OCI-LY1 (cell line): ENCODE measurements around the gene CRISPLD2.

Experiments used
- H2AFZ ChIP-seq: fragments of 200-600 bp; sonication (generic), shearing (Covaris generic); 2 replicates; pipeline ENCODE4 v1.6.0; 2014; ENCODE audit warnings: antibody characterized with exemption, mild to moderate bottlenecking, low read length
- H3F3A ChIP-seq: fragments of 200-600 bp; sonication (generic), shearing (Covaris generic); 2 replicates; pipeline ENCODE4 v1.6.0; 2014; ENCODE audit warnings: mild to moderate bottlenecking, antibody characterized with exemption, low read length, moderate library complexity; ENCODE audit not compliant: insufficient read depth
- H3K27ac ChIP-seq: fragments of 200-600 bp; sonication (generic); 2 replicates; pipeline ENCODE4 v1.5.1; 2014; ENCODE audit warnings: low read length, mixed run types, mild to moderate bottlenecking, low read depth; ENCODE audit not compliant: poor library complexity, severe bottlenecking
- H3K27me3 ChIP-seq: fragments of 200-600 bp; sonication (generic); 2 replicates; pipeline ENCODE4 v1.6.0; 2014; ENCODE audit warnings: antibody characterized with exemption, mild to moderate bottlenecking, low read length, moderate library complexity; ENCODE audit not compliant: insufficient read depth
- H3K36me3 ChIP-seq: fragments of 200-600 bp; sonication (generic); 2 replicates; pipeline ENCODE4 v1.6.1; 2014; ENCODE audit warnings: mild to moderate bottlenecking, antibody characterized with exemption, low read length, moderate library complexity, mixed read lengths; ENCODE audit not compliant: insufficient read depth
- H3K4me1 ChIP-seq: fragments of 200-600 bp; sonication (generic); 2 replicates; pipeline ENCODE4 v1.5.1; 2014; ENCODE audit warnings: mild to moderate bottlenecking, low read length, moderate library complexity; ENCODE audit not compliant: insufficient read depth, severe bottlenecking
- H3K4me2 ChIP-seq: fragments of 200-600 bp; sonication (generic), shearing (Covaris generic); 2 replicates; pipeline ENCODE4 v1.6.1; 2014; ENCODE audit warnings: low read length
- H3K4me3 ChIP-seq: fragments of 200-600 bp; sonication (generic); 2 replicates; pipeline ENCODE4 v1.5.1; 2014; ENCODE audit warnings: low read length, low read depth, mild to moderate bottlenecking, mixed read lengths; ENCODE audit not compliant: poor library complexity, severe bottlenecking
- H3K79me2 ChIP-seq: fragments of 200-600 bp; shearing (Covaris generic); 2 replicates; pipeline ENCODE4 v1.6.1; 2016; ENCODE audit warnings: mixed run types, low read length, mixed read lengths; ENCODE audit not compliant: insufficient read depth
- H3K9ac ChIP-seq: fragments of 200-600 bp; sonication (generic), shearing (Covaris generic); 2 replicates; pipeline ENCODE4 v1.6.1; 2014; ENCODE audit warnings: mild to moderate bottlenecking, low read length, mixed read lengths
- H3K9me2 ChIP-seq: fragments of 200-600 bp; sonication (generic), shearing (Covaris generic); 2 replicates; pipeline ENCODE4 v1.6.1; 2014; ENCODE audit warnings: low read depth, mild to moderate bottlenecking, low read length, mixed read lengths
- H3K9me3 ChIP-seq: fragments of 200-600 bp; shearing (Covaris generic); 2 replicates; pipeline ENCODE4 v1.6.1; 2014; ENCODE audit warnings: low read length, mixed read lengths
- H4K20me1 ChIP-seq: fragments of 200-600 bp; sonication (generic), shearing (Covaris generic); 2 replicates; pipeline ENCODE4 v1.6.0; 2016; ENCODE audit warnings: mild to moderate bottlenecking, low read length; ENCODE audit not compliant: insufficient read depth
- CTCF ChIP-seq: fragments of 200-600 bp; sonication (generic), shearing (Covaris generic); IDR thresholded peaks from 2 replicates; pipeline ENCODE4 v1.5.1; 2017; ENCODE audit warnings: mild to moderate bottlenecking, antibody characterized with exemption, low read length, moderate library complexity, mixed read lengths
- EZH2 ChIP-seq: fragments of 200-600 bp; sonication (generic), shearing (Covaris generic); IDR thresholded peaks from 2 replicates; pipeline ENCODE4 v1.8.0; 2017; ENCODE audit warnings: borderline replicate concordance, mixed run types, mild to moderate bottlenecking, antibody characterized with exemption, low read length, moderate library complexity, mixed read lengths

The CRISPLD2 gene

GRCh38 chr16:84878770-84879169 lies 59.0 kb downstream of the CRISPLD2 start:
- H4K20me1 ChIP-seq: no peaks in the 10 kb centered on the region
- H3K4me3 ChIP-seq: no peak overlapping the region
- H3K79me2 ChIP-seq: no peaks in the 10 kb centered on the region
- no peak overlapping the region for H3K4me2 ChIP-seq
- no peak overlapping the region for H2AFZ ChIP-seq
- no peak overlapping the region for H3K27ac ChIP-seq
- H3K9me3 ChIP-seq: 0 out of 2 replicates have a peak, but pooled peaks cover 2% of the 10 kb centered on the region
- peaks cover 9% of the 10 kb centered on the region; the same call in 1 of the 2 replicates for H3K27me3 ChIP-seq
- no peak for TF ChIP-seq CTCF
- no peak for TF ChIP-seq EZH2
- no peaks in the 10 kb centered on the region for H3K4me1 ChIP-seq
- H3K9ac ChIP-seq: no peak overlapping the region
- H3K9me2 ChIP-seq: no peaks in the 10 kb centered on the region
- H3K36me3 ChIP-seq: no peaks in the 10 kb centered on the region
- H3F3A ChIP-seq: no peaks in the 10 kb centered on the region

GRCh38 chr16:84879569-84880487 lies 60.0 kb downstream of the CRISPLD2 start:
- no peak overlapping the region for H3K4me3 ChIP-seq
- H3K9ac ChIP-seq: no peak overlapping the region

More at GRCh38 chr16:84879569-84880487, 60.0 kb downstream of the CRISPLD2 start:
- Histone ChIP-seq H3K27ac (no peak overlapping the region), H3K27me3 (peaks cover 9% of the 10 kb centered on the region; the same call in 1 of the 2 replicates), H4K20me1 (no peaks in the 10 kb centered on the region), H3K9me3 (0 out of 2 replicates have a peak, but pooled peaks cover 2% of the 10 kb centered on the region), H3K79me2 (no peaks in the 10 kb centered on the region), H3K36me3 (no peaks in the 10 kb centered on the region), H3K4me1 (no peaks in the 10 kb centered on the region), H3K4me2 (no peak overlapping the region), H3K9me2 (no peaks in the 10 kb centered on the region), H3F3A (no peaks in the 10 kb centered on the region), H2AFZ (no peak overlapping the region)
- TF ChIP-seq EZH2: no peak
- TF ChIP-seq CTCF: no peak
